ENCODE measurements around the gene LRP5.
A peak's percentile ranks its signal among the peaks of the same experiment; 100 is the strongest.
"Not testable (repeated sequence)": the region's sequence is repeated elsewhere in the genome, so short reads cannot be mapped to it uniquely, and the experiment has no call there.

The LRP5 gene

DNA sequence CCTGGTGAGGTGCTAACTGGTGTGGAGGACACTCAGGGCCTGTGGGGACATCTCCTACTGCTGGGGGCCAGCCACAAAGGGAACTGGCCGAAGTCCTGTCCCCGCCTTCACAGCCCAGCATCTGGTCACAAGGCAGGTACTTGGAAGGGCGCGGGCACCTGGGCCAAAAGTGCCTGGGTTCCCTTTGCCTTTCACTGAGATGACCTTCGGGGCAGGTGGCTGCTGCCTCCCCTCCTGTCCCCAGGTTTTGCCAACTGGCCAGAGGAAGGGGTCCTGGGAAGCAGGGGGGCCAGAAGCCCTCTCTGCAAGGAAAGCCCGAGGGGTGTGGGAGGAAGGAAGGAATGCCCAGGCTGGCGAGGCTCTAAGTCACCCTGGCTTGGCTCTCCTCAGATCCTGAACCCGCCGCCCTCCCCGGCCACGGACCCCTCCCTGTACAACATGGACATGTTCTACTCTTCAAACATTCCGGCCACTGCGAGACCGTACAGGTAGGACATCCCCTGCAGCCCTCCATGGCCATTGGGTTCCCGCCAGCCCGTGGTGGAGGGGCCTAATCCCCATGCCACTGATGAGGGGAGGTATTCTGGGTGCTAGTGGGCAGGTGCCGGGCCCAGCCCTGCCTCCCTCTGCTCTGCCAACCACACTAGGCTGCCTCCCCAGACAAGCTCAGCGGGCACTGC lies 133.8 kb downstream of the LRP5 start:
- DNase-seq = no peak

DNA sequence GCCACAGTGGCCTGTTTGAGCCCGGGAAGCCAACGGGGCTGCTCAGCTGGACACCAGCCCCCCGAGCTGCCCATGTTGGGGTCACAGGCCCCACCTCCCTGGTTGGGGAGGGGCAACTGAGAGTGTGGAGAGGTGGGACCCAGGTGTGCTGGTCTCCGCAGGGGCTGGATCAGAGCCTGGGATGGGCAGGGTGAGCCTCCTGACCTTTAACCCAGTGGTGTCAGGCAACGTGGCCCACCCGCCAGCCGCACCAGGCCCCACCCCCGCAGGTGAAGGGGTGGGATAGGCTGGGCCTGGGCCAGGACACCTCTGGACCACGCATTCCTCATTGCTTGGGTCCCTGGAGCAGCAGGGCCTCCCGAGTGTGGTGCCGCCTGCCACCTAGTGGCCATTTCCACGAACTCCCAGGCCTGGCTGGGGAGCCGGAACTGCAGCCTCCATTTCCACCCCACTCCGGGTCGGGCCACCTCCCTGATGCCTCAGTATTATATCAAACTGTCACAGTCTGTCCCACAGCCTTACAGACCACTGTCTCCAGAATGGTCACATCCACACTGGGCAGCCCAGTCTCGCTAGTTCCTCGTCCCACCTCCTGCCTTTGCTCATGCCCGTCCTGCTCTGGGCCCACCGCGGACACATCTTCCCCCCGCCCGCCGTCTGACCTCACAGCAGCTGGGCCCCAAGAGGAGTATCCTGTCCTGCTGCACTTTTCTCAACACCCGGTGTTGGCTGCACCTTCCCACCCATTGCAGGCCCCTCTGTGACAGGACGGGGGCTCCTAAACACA lies 134.8 kb downstream of the LRP5 start:
- peak; percentile 55 to 77 (median 60) for DNase-seq

DNA sequence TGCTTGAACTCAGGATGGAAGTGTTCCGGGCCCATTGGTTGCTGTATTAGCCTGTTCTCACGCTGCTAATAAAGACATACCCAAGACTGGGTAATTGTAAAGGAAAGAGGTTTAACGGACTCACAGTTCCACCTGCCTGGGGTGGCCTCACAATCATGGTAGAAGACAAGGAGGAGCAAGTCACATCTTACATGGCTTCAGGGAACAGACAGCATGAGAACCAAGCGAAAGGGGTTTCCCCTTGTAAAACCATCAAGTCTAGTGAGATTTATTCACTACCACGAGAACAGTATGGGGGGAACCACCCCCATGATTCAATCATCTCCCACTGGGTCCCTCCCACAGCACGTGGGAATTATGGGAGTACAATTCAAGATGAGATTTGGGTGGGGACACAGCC lies 135.5 kb downstream of the LRP5 start:
- DNase-seq = not testable (repeated sequence)

DNA sequence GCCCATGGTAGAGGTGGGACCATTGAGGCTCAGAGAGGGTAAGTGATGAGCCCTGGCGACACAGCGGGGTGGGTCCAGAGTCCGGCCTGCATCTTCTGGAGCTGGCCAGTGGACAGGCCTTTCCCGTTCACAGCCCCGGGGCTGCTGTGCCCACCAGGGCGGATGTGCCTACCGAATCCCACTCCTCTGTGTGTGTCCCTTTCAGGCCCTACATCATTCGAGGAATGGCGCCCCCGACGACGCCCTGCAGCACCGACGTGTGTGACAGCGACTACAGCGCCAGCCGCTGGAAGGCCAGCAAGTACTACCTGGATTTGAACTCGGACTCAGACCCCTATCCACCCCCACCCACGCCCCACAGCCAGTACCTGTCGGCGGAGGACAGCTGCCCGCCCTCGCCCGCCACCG lies 136.2 kb downstream of the LRP5 start:
- DNase-seq = no peak

DNA sequence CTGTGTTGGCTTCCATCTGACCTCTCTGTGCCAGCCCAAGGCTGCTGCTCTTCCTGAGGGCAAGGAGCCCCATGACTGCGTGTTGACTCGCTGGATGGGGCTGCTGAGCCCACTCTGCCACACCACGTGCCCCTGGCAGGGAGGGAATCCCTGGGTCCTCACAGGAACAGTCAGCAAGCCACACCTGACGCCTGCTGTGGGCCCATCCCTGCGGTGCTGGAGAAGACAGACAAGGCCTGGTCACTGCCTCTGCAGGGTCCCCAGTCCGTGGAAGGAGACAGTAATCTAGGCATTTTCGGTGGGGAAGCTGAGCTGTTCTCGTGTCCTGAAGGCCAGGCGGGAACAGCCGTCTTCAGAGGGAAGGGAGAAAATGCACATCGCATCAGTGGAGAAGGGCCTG lies 137.6 kb downstream of the LRP5 start:
- DNase-seq = no peak

DNA sequence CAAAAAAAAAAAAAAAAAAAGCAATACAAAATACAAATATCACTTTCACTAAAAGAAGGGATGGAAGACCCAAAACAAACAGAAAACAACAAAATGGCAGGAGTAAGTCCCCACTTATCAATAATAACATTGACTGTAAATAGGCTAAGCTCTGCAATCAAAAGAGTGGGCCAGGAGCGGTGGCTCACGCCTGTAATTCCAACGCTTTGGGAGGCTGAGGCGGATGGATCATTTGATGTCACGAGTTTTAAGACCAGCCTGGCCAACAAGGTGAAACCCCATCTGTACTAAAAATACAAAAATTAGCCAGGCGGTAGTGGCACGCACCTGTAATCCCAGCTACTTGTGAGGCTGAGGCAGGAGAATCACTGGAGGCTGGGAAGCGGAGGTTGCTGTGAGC lies 138.3 kb downstream of the LRP5 start:
- no peak for DNase-seq

DNA sequence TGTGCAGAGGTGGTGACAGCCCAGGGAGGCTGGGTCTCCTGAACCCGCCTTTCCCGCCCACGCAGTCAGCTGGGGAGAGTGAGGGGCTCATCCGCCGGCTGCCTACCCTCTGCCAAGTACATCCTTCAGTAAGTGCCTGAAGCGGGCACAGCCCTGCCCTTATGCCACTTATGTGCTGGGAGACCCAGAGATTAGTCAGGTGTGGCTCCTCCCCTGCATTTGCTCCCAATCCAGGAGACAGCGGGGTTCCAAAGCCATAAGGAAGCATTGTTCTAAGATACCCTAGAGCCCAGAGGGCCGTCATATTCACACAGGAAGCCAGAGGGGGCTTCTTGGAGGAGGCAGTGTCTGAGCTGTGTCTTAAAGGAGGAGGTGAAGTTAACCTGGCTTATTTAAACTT lies 142.4 kb downstream of the LRP5 start:
- DNase-seq = peak in 2 of 3 experiments; percentile 38 to 73

DNA sequence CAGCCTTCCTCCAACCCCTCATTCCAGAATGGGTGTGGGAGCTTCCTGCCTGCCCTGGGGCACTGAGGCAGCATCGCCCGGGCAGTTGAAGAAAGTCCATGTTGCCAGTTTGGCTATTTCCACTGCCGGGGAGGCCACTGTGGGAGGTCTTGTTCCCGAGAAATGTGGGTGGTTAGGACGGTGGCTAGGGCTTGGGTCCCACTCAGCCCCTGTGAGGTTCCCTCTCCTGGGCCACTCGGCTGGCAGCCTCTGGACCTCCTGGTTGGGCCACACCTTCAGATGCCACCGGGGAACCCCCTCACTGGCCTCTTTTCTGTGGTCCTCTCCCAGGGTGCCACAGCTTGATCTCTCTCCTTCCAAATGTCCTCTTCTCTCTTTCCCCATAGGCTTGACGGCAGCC lies 143.1 kb downstream of the LRP5 start:
- no peak for DNase-seq

DNA sequence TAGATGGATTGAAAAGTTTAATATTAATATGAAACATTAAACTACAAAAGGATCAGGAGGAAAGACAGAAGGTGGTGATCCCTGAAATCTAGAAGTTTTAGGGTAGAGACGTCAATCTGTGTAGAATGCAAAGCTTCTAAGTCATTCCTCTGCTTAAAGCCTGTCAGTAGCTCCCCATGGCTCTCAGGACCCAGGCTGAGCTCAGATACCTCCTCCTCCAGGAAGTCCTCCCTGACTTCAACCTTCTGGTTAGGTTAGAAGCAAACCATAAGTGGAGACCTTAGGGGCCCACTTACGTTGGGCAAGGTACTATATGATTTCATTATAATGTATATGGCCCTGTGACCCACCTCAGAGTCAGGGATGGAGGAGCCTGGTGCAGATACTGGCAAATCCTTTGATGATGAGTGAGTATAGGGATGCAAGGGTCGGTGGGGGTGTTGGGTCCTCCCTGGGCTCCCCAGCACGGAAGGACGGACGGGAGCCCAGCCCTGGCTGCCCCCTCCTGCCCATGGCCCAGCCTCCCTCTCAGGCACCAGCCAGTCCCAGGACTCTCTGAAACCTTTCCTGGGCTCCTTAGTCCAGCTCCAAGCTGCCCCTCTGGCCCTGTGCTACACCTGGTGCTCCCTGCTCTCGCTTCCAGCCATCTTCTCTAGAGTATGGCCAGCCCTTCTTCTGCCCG lies 145.0 kb downstream of the LRP5 start:
- DNase-seq = no peak

DNA sequence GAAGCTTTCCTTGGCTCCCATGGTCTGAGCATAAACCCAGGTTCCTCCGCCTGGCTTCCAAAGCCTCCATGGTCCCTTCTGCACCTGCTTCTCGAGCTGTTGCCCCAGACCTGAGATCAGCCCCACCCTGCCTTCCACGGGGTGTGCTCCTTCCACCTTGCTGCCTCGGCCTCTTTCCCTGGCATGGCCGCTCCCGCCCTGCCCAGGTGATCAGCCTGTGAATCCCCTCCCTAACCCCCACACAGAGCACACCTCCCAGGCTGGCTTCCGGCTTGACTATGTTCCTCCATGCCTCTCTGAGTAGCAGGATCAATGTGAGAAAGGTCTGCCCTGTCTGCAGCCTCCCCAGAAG lies 145.5 kb downstream of the LRP5 start:
- DNase-seq = no peak

DNA sequence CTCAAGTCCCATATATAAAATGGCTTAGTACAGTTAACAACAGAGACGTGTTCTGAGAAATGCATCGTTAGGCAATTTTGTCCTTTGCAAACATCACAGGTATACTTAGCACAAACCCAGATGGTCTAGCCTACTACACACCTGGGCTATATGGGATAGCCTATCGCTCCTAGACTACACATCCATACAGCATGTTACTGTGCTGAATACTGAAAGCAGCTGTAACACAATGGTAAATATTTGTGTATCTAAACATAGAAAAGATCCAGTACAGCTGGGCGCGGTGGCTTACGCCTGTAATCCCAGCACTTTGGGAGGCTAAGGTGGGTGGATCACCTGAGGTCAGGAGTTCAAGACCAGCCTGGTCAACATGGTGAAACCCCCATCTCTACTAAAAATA lies 145.9 kb downstream of the LRP5 start:
- DNase-seq = not testable (repeated sequence)

DNA sequence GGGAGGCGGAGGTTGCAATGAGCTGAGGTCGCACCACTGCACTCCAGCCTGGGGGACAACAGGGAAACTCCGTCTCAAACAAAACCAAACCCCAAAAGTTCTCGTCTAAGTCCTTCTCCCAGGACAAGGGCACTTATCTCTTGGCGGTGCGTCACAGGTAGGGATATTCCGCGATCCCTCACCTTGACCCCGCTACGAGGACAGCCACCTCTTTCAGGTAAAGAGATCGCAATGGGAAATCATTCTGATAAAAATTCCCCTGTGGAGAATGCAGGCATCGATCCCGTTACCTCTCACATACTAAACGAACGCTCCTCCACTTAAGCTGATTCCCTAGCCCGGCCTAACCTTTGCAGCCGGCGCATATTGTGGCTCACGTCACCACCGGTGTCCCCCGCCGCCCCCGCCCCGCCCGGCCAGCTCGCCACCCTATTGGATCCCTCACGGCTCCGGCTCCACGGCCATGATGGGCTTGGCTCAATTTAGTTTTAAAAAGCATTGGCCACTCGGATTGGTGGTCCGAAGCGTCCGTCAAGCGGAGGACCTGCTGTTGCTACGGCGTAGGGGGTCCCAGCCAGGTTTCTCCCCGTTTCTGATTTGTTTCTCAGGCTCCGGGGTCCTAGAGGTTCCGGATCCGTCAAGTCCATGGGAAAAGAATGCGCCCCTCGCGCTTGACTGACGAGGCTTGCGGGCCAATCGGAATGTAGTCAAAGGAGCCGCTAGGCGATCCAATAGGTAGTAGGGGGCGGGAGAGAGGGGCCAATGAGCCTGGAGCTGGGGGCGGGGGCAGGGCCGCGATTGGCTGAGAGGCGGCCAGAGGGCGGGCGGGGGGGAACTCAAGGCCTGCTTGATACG lies 147.7 kb downstream of the LRP5 start:
- DNase-seq = peak; percentile 99 to 100 (median 100)

DNA sequence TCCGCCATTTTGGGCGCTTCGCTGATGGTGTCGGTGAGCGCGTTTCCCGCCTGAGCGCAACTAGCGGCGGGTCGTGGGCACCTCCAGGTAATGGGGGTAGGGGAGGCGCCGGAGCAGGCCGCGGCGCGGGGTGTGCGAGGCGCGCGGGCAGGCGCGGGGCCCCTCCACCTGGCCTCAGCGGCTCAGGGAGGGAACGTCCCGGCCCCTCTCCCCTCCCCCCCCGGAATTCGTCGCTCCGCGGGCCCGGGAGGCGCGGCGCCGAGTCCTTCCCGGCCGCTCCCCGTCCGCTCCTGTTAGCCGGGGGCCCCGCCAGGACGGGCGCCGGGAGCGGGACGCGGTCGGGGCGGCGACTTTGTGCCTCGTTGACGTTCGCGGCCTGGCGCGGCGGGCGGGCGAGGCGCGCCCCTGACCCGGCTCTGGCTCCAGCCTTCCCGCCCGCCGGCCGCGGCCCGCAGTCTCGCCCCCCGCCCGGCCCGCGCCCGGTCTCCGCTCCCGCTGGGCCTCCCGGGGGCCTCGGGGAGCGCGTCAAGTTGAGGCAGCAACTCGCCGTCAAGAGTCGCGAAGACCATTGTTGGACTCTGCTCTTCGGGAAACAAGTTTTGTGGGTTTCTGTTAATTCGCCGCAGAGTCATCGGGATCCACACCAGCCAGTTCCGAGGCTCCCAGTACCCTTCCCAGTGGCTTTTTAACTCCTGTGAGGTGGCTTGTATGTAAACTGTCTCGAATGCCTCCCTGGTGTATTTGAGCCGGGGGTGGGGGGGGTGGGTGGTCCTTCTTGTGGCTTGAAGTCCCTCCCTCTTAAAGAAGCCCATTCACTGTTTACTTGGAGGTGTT lies 148.6 kb downstream of the LRP5 start, which contains the start of gene PPP6R3:
Gene PPP6R3 (plus strand): TSS at position 12 of the 834 bp plus-strand sequence. CDS start 76,913 bp downstream, outside the sequence.
- DNase-seq = peak; percentile 6 to 75 (median 70)

DNA sequence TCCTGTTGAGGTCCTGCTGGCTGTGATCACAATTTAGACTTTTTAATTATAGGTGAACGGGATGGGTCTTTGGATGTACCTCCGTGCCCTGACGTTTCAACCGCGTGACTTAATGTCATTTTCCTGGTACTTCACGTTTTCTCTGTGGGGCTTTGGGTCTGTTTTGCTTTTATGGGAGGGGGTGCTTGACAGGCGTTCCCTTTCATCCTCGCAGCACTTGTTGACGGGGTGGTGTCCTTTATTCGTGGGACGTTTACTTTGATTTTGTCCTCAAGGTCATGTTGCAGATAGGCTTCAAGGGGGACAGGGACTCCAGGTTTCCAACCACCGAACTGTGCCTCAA lies 149.2 kb downstream of the LRP5 start:
- peak in 1 of 3 experiments; percentile 50 for DNase-seq

DNA sequence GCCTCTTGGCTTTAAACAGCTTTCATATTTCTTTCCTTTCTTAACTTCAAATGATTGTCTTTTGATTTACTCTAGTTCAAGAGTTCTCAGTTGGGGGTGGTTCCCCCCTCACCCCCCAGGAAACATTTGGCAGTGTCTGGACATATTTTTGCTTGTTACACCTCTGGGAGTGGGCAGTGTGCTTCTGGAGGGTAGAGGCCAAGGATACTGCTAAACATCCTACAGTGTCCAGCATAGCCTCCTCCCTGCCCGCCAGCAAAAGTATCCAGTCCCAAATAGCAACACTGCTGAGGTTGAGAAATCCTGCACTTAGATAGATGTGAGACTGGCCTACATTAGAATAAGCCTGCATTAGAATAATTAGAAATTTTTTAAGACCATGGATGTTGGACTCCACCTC lies 151.3 kb downstream of the LRP5 start:
- DNase-seq = no peak

DNA sequence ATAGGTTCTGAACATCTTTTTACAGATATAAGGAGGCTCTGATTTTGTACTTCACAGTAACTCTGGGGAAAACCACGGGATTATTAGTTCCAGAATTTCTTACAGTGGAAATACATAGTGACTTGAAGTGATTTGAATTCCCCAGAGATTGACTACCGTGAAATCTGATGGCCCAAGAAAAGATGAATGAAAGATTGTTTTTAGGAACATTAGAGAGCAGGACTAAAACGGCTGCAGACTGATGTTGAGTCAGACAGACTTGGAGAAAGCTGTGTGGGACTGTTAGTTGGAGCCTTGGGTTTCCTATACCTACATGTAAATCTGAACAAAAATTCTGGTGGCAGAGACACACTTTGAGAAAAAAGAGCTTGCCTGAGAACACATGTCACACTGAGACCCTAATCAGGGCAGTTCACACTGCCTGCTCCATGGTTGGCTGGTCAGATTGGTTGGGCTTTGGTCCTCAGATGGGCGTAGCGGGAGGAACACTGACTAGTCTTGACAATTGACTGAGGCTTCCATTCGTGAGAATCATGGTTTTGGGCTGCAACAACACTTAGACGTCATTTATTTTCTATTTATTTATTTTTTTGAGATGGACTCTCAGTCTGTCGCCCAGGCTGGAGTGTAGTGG lies 154.9 kb downstream of the LRP5 start:
- no peak for DNase-seq

DNA sequence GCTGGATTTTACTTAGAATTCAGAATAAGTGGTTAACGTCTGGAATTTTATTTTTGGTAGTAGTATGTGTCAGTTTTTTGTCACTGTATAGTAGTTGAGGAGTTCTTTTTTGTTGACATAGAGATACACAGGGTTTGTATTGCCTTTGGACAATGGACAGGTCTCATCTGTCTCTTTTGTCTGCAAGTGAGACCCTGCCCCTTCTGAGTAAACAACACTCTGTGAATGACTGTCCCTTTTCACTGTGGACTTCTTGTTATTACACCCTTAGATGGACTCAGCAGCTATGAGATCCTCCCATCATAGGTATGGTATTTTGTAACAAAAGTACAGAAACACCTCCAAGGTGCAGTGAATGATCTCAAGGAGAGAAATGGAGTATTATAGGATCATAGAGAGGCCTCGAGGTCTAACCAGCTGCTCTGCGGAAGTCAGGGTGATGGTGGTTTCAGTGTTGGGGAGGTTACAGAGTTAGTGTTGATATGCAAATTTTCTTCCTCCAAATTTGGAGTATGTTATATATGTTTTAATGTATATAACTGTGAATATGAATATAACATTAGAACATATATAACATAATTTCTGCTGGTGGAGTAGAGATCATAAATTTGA lies 155.9 kb downstream of the LRP5 start:
- no peak for DNase-seq

DNA sequence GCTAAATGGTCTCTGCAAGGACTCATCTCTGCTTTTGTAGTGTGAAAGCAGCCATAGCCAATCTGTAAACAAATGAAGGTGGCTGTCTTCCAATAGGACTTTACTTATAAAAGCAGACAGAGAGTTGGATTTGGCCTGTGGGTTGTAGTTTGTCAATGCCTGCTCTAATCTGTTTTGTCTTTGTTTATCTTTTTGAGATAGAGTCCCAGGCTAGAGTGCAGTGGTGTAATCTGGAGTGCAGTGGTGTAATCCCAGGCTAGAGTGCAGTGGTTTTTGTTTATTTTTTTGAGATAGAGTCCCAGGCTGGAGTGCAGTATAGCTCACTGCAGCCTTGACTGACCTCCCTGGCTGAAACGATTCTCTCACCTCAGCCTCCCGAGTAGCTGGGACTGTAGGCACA lies 156.7 kb downstream of the LRP5 start:
- DNase-seq = no peak

DNA sequence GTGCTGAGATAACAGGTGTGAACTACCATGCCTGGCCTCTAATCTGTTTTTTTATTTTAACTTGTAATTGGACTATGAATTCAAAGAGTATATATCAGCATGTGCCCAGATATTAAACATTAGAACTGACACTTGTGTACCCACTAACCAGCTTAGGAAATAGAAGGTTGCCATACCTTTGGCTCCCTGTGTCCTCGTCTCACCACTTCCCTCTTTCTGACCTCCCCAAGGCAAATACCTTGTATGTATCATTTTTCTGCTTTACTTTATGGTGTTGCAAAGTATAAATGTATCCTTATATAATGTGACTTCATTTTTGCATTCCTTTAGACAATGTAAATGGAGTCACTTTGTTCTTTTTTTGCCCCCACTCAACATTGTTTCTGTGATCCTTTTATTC lies 157.3 kb downstream of the LRP5 start:
- no peak for DNase-seq

DNA sequence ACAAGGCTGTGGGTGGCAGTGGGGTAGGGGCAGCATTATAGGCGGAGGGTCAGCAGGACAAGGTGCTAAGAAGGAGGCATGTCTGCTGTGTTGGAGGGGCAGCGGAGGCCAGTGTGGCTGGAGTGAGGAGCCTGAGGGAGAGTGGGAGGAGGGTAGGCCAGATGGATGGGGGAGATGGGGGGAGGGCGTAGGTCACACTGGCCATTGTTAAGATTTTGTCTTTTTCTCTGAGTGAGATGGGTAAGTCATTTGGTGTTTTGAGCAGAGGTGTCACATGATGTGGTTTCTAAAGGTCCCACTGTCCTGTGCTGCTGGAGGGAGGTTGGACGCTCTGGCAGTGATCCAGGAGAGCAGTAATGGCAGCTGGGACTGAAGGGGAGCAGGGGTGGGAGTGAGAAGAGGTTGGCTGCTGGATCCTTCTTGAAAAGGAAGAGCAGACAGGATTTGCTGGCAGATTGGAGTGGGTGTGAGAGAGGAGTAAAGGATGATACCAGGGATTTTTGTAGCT lies 158.0 kb downstream of the LRP5 start:
- DNase-seq = peak in 1 of 3 experiments; percentile 4

Data from NCI-H1417 (cell line).